Endothelial cell (in vitro differentiated cells): ENCODE results near the gene SLC24A3. TPM values are rescaled to one million over a fixed set of nuclear protein-coding genes. Genes with fewer than 3 reads are reported as not detected.

Source experiments
- DNase-seq: peaks from one replicate; pipeline ENCODE4 v3.0.0; 2021; ENCODE audit warnings: low spot score
- H3K27ac Mint-ChIP-seq: one replicate; pipeline ENCODE4 v1.8.0; 2021; ENCODE audit warnings: mixed read lengths, inconsistent platforms; ENCODE audit not compliant: unreplicated experiment
- H3K27me3 Mint-ChIP-seq: one replicate; pipeline ENCODE4 v1.8.0; 2021; ENCODE audit warnings: mild to moderate bottlenecking, moderate library complexity, mixed read lengths, inconsistent platforms; ENCODE audit not compliant: unreplicated experiment
- H3K36me3 Mint-ChIP-seq: one replicate; pipeline ENCODE4 v1.8.0; 2021; ENCODE audit warnings: mild to moderate bottlenecking, low read depth, mixed read lengths, inconsistent platforms; ENCODE audit not compliant: unreplicated experiment
- H3K4me1 Mint-ChIP-seq: one replicate; pipeline ENCODE4 v1.8.0; 2021; ENCODE audit warnings: mild to moderate bottlenecking, mixed read lengths, inconsistent platforms; ENCODE audit not compliant: unreplicated experiment
- H3K4me3 Mint-ChIP-seq: one replicate; pipeline ENCODE4 v1.8.0; 2021; ENCODE audit warnings: mild to moderate bottlenecking, mixed read lengths, inconsistent platforms; ENCODE audit not compliant: unreplicated experiment
- H3K9me3 Mint-ChIP-seq: one replicate; pipeline ENCODE4 v1.8.0; 2021; ENCODE audit warnings: mixed read lengths, inconsistent platforms; ENCODE audit not compliant: unreplicated experiment
- total RNA-seq: library from RNA; stranded (reverse); fragmentation: NEBNext Ultra II Directional; extraction: Animal tissue kit (Norgen Biotek cat#: 25700); gene quantifications from one replicate; pipeline ENCODE4 v1.2.1, GENCODE V29; 2021; ENCODE audit not compliant: unreplicated experiment
- TF ChIP-seq, protein P1 (sequence below): fragments of 200-600 bp; sonication (generic); IDR thresholded peaks from one replicate; pipeline ENCODE4 v1.5.0; 2021; ENCODE audit warnings: antibody characterized with exemption; ENCODE audit not compliant: unreplicated experiment

SLC24A3 gene
- total RNA-seq, 1 donor from 2014 or later = 0.15 TPM

DNA sequence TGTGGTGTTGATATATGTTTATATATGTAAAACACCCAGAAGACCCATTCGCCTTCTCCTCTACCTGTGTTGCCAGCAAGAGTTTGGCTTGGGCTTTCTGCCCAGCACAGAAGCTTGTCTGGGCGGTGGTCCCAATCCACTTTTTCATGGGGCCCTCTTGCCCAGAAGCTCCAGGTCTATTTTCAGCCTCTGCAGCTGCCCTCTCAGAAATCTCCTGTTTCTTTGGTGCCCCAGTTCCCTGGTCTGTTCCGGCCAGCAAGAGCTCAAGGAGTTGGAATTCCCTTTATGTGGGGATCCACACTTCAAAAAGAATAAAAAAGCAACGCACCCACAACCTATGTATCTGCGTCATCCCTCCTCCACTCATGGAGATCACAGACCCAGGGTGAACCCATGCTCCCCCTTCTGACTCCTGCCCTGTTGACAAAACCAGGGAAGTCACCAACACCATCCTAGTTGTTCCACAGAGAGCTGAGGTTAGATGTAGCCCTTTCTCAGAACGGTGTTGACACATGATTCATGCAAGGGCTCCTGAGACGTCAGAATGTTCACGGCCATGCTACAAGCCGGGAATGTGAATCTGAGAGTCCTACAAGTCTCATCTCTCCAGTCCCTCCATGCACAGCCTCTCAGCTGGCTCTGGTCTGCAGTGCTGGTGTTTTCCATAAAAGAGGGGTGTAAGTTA, 388.8 kb downstream of the SLC24A3 start:
- TF ChIP-seq, protein P1, sequence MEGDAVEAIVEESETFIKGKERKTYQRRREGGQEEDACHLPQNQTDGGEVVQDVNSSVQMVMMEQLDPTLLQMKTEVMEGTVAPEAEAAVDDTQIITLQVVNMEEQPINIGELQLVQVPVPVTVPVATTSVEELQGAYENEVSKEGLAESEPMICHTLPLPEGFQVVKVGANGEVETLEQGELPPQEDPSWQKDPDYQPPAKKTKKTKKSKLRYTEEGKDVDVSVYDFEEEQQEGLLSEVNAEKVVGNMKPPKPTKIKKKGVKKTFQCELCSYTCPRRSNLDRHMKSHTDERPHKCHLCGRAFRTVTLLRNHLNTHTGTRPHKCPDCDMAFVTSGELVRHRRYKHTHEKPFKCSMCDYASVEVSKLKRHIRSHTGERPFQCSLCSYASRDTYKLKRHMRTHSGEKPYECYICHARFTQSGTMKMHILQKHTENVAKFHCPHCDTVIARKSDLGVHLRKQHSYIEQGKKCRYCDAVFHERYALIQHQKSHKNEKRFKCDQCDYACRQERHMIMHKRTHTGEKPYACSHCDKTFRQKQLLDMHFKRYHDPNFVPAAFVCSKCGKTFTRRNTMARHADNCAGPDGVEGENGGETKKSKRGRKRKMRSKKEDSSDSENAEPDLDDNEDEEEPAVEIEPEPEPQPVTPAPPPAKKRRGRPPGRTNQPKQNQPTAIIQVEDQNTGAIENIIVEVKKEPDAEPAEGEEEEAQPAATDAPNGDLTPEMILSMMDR = no peak
- no peak overlapping the region for H3K27ac Mint-ChIP-seq
- no peaks in the 10 kb centered on the region for H3K36me3 Mint-ChIP-seq
- no peaks in the 10 kb centered on the region for H3K4me1 Mint-ChIP-seq
- H3K4me3 Mint-ChIP-seq = no peak overlapping the region
- peaks cover 4% of the 10 kb centered on the region for H3K27me3 Mint-ChIP-seq
- no peak for DNase-seq
- no peaks in the 10 kb centered on the region for H3K9me3 Mint-ChIP-seq

DNA sequence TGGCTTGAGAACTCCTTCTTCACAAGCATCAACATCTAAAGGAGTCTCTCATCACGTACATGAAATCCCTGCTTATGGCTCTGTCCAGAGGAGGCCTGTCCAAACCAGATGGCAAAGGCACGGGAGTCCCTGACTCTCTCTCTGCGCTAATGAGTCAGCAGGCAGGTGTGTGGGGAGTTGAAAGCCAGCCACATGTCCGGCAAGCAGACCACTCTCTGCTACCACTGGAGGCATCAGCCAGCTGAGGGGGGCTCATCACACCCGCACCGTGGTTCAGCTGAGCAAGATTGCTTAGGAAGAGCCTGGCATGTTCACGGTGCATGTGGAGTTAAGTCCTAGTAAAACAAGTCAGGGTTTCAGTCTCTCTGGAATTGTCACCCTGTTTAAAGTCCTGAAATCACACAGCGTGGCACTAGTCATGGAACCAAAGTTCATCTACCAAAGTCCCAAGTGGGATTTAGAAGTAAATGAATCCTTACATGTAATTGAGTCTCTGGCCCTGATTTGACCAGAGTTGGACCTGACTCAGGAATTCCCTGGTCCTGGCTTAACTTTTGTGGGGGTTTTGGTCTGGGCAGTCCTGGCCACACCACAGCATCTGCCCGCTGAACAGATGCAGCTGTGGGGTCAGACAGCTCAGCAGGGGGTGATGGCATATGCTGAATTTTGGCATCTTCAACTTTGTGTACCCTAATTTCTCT, 390.4 kb downstream of the SLC24A3 start:
- H3K9me3 Mint-ChIP-seq = no peaks in the 10 kb centered on the region
- peaks cover 5% of the 10 kb centered on the region for H3K27me3 Mint-ChIP-seq
- TF ChIP-seq, protein P1 = no peak
- no peaks in the 10 kb centered on the region for H3K36me3 Mint-ChIP-seq
- H3K27ac Mint-ChIP-seq = no peak overlapping the region
- H3K4me3 Mint-ChIP-seq = no peak overlapping the region
- no peak for DNase-seq
- H3K4me1 Mint-ChIP-seq = no peaks in the 10 kb centered on the region

DNA sequence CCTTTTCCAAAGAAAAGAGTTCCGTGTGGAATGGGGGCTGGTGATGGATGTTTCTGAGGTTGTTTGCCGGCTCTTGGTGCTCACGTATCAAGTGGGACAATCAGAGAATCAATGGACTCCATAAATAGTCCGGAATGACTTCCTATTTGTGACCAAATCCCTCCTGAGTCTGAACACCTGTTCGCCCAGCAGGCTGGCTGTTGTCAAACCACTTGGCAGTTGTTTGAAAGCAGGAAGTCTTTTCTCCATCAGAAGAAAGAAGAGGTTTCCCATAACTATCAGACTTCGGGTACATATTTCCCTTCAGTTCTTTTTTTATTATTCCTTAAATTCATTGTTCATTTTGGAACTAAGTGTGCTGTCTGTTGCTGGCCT, 390.9 kb downstream of the SLC24A3 start:
- Mint-ChIP-seq H3K9me3 (no peaks in the 10 kb centered on the region), H3K27me3 (peaks cover 5% of the 10 kb centered on the region), H3K27ac (no peak overlapping the region), H3K36me3 (no peaks in the 10 kb centered on the region), H3K4me1 (no peaks in the 10 kb centered on the region), H3K4me3 (no peak overlapping the region)
- TF ChIP-seq, protein P1 = no peak
- DNase-seq = no peak

DNA sequence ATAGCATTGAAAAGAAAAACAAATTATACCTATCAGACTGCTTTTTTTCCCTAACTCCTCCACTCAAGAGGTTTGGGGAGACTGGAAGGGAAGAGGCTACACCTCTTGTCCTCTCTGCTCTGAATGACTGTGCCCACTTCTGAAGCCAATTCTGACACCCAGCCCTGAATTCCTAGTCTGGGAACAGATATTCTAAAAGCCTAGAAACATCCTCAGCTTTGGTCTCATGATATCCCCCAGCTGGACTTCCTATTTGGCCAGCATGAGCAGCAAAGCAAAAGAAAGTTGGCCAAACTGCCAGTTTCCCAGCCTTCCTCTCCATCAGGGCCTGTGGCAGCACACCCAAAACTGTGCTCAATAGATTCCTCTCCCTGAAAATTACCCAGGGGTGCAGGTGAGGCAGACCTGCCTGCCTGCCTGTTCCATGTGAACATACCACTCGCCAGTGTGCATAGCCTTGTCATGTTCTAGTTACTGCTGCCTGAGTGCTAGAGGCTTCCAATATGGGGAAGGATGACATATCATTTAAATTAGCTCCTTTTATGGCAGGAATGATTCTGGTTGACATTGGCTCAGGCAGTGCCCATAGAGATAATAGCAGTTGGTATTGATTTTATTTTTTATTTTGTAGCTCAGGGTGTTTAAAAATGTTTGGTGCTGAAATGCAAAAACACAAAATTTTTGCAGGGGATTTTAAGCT, 393.5 kb downstream of the SLC24A3 start:
- Mint-ChIP-seq H3K27ac (no peak overlapping the region), H3K4me1 (no peaks in the 10 kb centered on the region), H3K4me3 (no peak overlapping the region), H3K36me3 (no peaks in the 10 kb centered on the region), H3K9me3 (no peaks in the 10 kb centered on the region), H3K27me3 (peaks cover 3% of the 10 kb centered on the region)
- TF ChIP-seq, protein P1 = no peak
- DNase-seq = no peak
